GM12878 (cell line): ENCODE data around the gene MACROD2. TPM values are rescaled to one million over a fixed set of nuclear protein-coding genes. Genes with fewer than 3 reads are reported as not detected.

Source experiments
- ATAC-seq: fragments of 200-7000 bp; cut with Tn5 transposase; 3 replicates; pipeline ENCODE4 v1.9.1; 2020; ENCODE audit warnings: mild to moderate bottlenecking, moderate library complexity
- BruUV-seq: library from RNA; stranded (reverse); fragments of 400-500 nt; replicated peaks from 2 replicates; lab custom pipeline; 2021; lab: Mats Ljungman, UMichigan
- CTCF ChIA-PET: fragments of 300-600 bp; sonication (Branson Sonifier 250); formaldehyde crosslinking; extraction: SDS; loops from one replicate; lab custom pipeline; 2021; ENCODE audit warnings: inconsistent platforms; lab: Yijun Ruan, JAX
- POLR2A ChIA-PET: fragments of 350-600 bp; formaldehyde crosslinking; extraction: SDS; loops from one replicate; lab custom pipeline; 2021; ENCODE audit warnings: inconsistent platforms; lab: Charles Lee
- RAD21 ChIA-PET: fragments of 300-600 bp; sonication (Branson Sonifier 250); formaldehyde crosslinking; loops from one replicate; lab custom pipeline; 2023; ENCODE audit warnings: antibody characterized with exemption; ENCODE audit not compliant: unreplicated experiment; lab: Charles Lee
- SMC1A ChIA-PET: fragments of 300-600 bp; sonication (Branson Sonifier 250); formaldehyde crosslinking; loops from one replicate; lab custom pipeline; 2023; ENCODE audit not compliant: unreplicated experiment, uncharacterized antibody; lab: Charles Lee
- DNase-seq: peaks from one replicate; pipeline ENCODE4 v3.0.0-alpha.2; 2011; ENCODE audit warnings: low read depth, low spot score
- FAIRE-seq: peaks from 3 replicates; lab custom pipeline; 2011; peaks lifted over from hg19 to GRCh38; lab: Jason Lieb, UNC
- H2AFZ ChIP-seq: 2 replicates; pipeline ENCODE4 v1.6.0; 2011; ENCODE audit warnings: low read depth, low read length, control low read depth; ENCODE audit not compliant: control insufficient read depth
- H3K27ac ChIP-seq: 2 replicates; pipeline ENCODE4 v1.5.1; 2011; ENCODE audit warnings: control low read depth; ENCODE audit not compliant: control insufficient read depth, insufficient read depth
- H3K27me3 ChIP-seq, 2 experiments: replicated peaks in 1 of 2; 2 replicates each; pipeline versions ENCODE4 v1.6.0 to v1.6.1; 2011; ENCODE audit warnings: low read length in 1 of 2; ENCODE audit not compliant: control insufficient read depth in 2 of 2, insufficient read depth in 2 of 2
- H3K36me3 ChIP-seq, 2 experiments: 2 replicates each; pipeline ENCODE4 v1.5.1; 2011; ENCODE audit warnings: low read length in 1 of 2; ENCODE audit not compliant: control insufficient read depth in 2 of 2, insufficient read depth in 2 of 2
- H3K4me1 ChIP-seq: 2 replicates; pipeline ENCODE4 v1.6.1; 2011; ENCODE audit warnings: mild to moderate bottlenecking, low read length, moderate library complexity, mixed read lengths; ENCODE audit not compliant: control insufficient read depth, insufficient read depth
- H3K4me2 ChIP-seq: 2 replicates; pipeline ENCODE4 v1.6.0; 2011; ENCODE audit warnings: control low read depth; ENCODE audit not compliant: control insufficient read depth, insufficient read depth
- H3K4me3 ChIP-seq: fragments of 200-600 bp; sonication (generic); 2 replicates; pipeline ENCODE4 v1.5.1; 2016
- H3K79me2 ChIP-seq: 2 replicates; pipeline ENCODE4 v1.6.0; 2011; ENCODE audit warnings: low read length; ENCODE audit not compliant: control insufficient read depth, insufficient read depth
- H3K9ac ChIP-seq: 2 replicates; pipeline ENCODE4 v1.8.0; 2011; ENCODE audit warnings: low read length, control low read depth, mixed read lengths; ENCODE audit not compliant: control insufficient read depth, insufficient read depth
- H3K9me3 ChIP-seq: replicated peaks from 3 replicates; pipeline ENCODE4 v1.5.1; 2011; ENCODE audit warnings: mild to moderate bottlenecking, low read length; ENCODE audit not compliant: control insufficient read depth, insufficient read depth
- H4K20me1 ChIP-seq: 2 replicates; pipeline ENCODE4 v1.6.0; 2011; ENCODE audit not compliant: control insufficient read depth, insufficient read depth
- ATF2 ChIP-seq: IDR thresholded peaks from 2 replicates; pipeline ENCODE4 v1.6.1; 2012; ENCODE audit warnings: low read length, inconsistent platforms
- BCLAF1 ChIP-seq: fragments of 450-650 bp; IDR thresholded peaks from 2 replicates; pipeline ENCODE4 v1.6.1; 2017; ENCODE audit warnings: antibody characterized with exemption, mild to moderate bottlenecking, moderate library complexity
- BMI1 ChIP-seq: fragments of 450-650 bp; IDR thresholded peaks from 2 replicates; pipeline ENCODE4 v1.6.1; 2016; ENCODE audit warnings: mild to moderate bottlenecking, moderate library complexity, borderline replicate concordance
- CTCF ChIP-seq, 3 experiments: IDR thresholded peaks in 2 of 3; conservative IDR thresholded peaks in 1 of 3; 2 replicates each; pipeline ENCODE4 v1.5.1; 2011; ENCODE audit warnings: low read depth in 3 of 3, low read length in 3 of 3, mild to moderate bottlenecking in 3 of 3, control low read depth in 2 of 3, moderate library complexity in 2 of 3, inconsistent platforms in 1 of 3, mixed read lengths in 1 of 3; ENCODE audit not compliant: control insufficient read depth in 2 of 3, insufficient read depth in 1 of 3; ENCODE audit errors: extremely low read depth in 1 of 3
- ESRRA ChIP-seq: IDR thresholded peaks from 2 replicates; pipeline ENCODE4 v1.6.1; 2012; ENCODE audit warnings: mild to moderate bottlenecking, low read length, improper control_type of control experiment
- ETV6 ChIP-seq, 2 experiments: fragments of 450-650 bp in 1 of 2; IDR thresholded peaks in 1 of 2; conservative IDR thresholded peaks in 1 of 2; 2 replicates each; pipeline ENCODE4 v1.6.1; 2014; ENCODE audit warnings: antibody characterized with exemption in 1 of 2, borderline replicate concordance in 1 of 2, low read depth in 1 of 2, mild to moderate bottlenecking in 1 of 2, moderate library complexity in 1 of 2
- FOXM1 ChIP-seq: IDR thresholded peaks from 2 replicates; pipeline ENCODE4 v1.6.1; 2012; ENCODE audit warnings: low read depth, mild to moderate bottlenecking, inconsistent platforms, low read length, moderate library complexity
- LARP7 ChIP-seq: fragments of 450-650 bp; IDR thresholded peaks from 2 replicates; pipeline ENCODE4 v1.6.1; 2017; ENCODE audit warnings: mild to moderate bottlenecking
- MAX ChIP-seq: IDR thresholded peaks from 2 replicates; pipeline ENCODE4 v1.6.1; 2012; ENCODE audit warnings: low read depth, low read length, improper control_type of control experiment
- MTA2 ChIP-seq: fragments of 450-650 bp; IDR thresholded peaks from 2 replicates; pipeline ENCODE4 v1.6.1; 2016; ENCODE audit warnings: low read depth, mild to moderate bottlenecking, moderate library complexity
- SIN3A ChIP-seq: IDR thresholded peaks from 2 replicates; pipeline ENCODE4 v1.6.1; 2012; ENCODE audit warnings: low read depth, low read length, improper control_type of control experiment
- TARDBP ChIP-seq: IDR thresholded peaks from 2 replicates; pipeline ENCODE4 v1.6.1; 2016; ENCODE audit warnings: borderline replicate concordance
- ZBTB4 ChIP-seq: fragments of 450-650 bp; formaldehyde crosslinking; IDR thresholded peaks from 2 replicates; pipeline ENCODE4 v1.4.0; 2022; ENCODE audit warnings: mild to moderate bottlenecking, moderate library complexity
- WGBS: methylation state at CpG from one replicate; pipeline ENCODE4 v1.1.6; 2016; ENCODE audit warnings: low lambda C conversion rate; ENCODE audit not compliant: insufficient replicate concordance, insufficient coverage; ENCODE audit errors: missing lambda C conversion rate; 5-methylcytosine and 5-hydroxymethylcytosine counted together
- in situ Hi-C: fragments of 300-500 bp; cut with MboI; formaldehyde crosslinking; loops from 9 replicates; pipeline ENCODE4 v1.14.3; 2018; ENCODE audit warnings: mixed read lengths
- intact Hi-C: fragments of 100-400 bp; cut with micrococcal nuclease; formaldehyde crosslinking; loops from one replicate; pipeline ENCODE4 v1.14.2; 2022; ENCODE audit not compliant: unreplicated experiment
- polyA plus RNA-seq, 11 experiments: library from polyadenylated mRNA; depleted of rRNA in 4 of 11; unstranded in 6 of 11; stranded (reverse) in 5 of 11; fragments of >200 nt; fragmentation: Nextera tagmentation in 4 of 11; fragmentation: Illumina TruSeq in 1 of 11; extraction: Ambion mirVana in 4 of 11; extraction: Trizol in 1 of 11; gene quantifications; 1 replicate in 1 of 11; 2 replicates in 10 of 11; pipeline versions ENCODE4 v1.2.1 to v1.2.3, GENCODE V29; 2011 to 2016; ENCODE audit warnings: inconsistent platforms in 2 of 11, missing spikeins in 2 of 11, low read depth in 1 of 11
- total RNA-seq, 4 experiments: library from RNA; depleted of rRNA in 3 of 4; stranded (reverse); fragments of >200 nt in 3 of 4; fragmentation: Illumina TruSeq in 1 of 4; extraction: Trizol in 1 of 4; gene quantifications; 2 replicates each; pipeline versions ENCODE4 v1.2.1 to v1.2.3, GENCODE V29; 2013 to 2021

The MACROD2 gene
- total and polyA plus RNA-seq, 10 of the 15 experiments (the other 5 are each of a cell fraction or from before 2014, with no cell fraction given): 1.1 to 21.5 (median 2.2) TPM

GRCh38 chr20:14882157-14882556 lies 886.8 kb downstream of the MACROD2 start:
- no peak for FAIRE-seq
- no TSS peak for BruUV-seq
- no peak for TF ChIP-seq BCLAF1
- no peak for TF ChIP-seq SIN3A
- no peak for TF ChIP-seq ETV6 (conservative IDR thresholded peaks at IDR 0.05 in 1 of 2, IDR thresholded peaks at IDR 0.05 in 1 of 2; ENCODE audit: borderline replicate concordance in 1 of 2, low read depth in 1 of 2)
- no peak for TF ChIP-seq ESRRA
- no peak for TF ChIP-seq LARP7
- TF ChIP-seq TARDBP: no peak
- peak; percentile 50; the same call in 1 of the 2 replicates for TF ChIP-seq MTA2
- no peak for TF ChIP-seq CTCF (IDR thresholded peaks at IDR 0.05 in 2 of 3, conservative IDR thresholded peaks at IDR 0.05 in 1 of 3; ENCODE audit: control insufficient read depth in 2 of 3, extremely low read depth in 1 of 3, insufficient read depth in 1 of 3, low read depth in 3 of 3, low read length in 3 of 3)
- no peak for TF ChIP-seq FOXM1
- no peak for TF ChIP-seq ZBTB4
- TF ChIP-seq ATF2: 0 out of 2 replicates have a peak, but pooled peaks have one; percentile 27
- TF ChIP-seq BMI1: no peak
- TF ChIP-seq MAX: no peak

More at GRCh38 chr20:14882157-14882556, 886.8 kb downstream of the MACROD2 start:
- ChIA-PET SMC1A (interaction anchor here (0.6 to 1.5 kb wide), 6 partner anchors 16 to 136 kb away, joined by 3 to 4 read pairs (median 3); no protein-coding TSS in a partner anchor), POLR2A (interaction anchor here (1.6 kb wide), 1 partner anchor 27 kb away, joined by 3 read pairs; no protein-coding TSS in a partner anchor), RAD21 (no interaction called here), CTCF (no interaction called here)
- Histone ChIP-seq H2AFZ (peak overlapping the region; percentile 17), H3K9ac (no peak overlapping the region), H3K4me2 (no peak overlapping the region), H3K4me1 (no peaks in the 10 kb centered on the region), H3K79me2 (no peaks in the 10 kb centered on the region), H3K36me3 (no peaks in the 10 kb centered on the region), H3K4me3 (no peak overlapping the region), H3K27me3 (no peaks in the 10 kb centered on the region), H3K27ac (no peak overlapping the region), H3K9me3 (no peaks in the 10 kb centered on the region; the same call in 2 of the 3 replicates), H4K20me1 (no peaks in the 10 kb centered on the region)
- intact Hi-C loops: no loop called here
- DNase-seq (no peak), ATAC-seq (peak; percentile 58)
- in situ Hi-C loops: no loop called here
- 22% methylated on average over 2 of the region's 2 CpGs for WGBS
